Measurements from ENCODE around the gene L3MBTL3.

Gene L3MBTL3

GRCh38 chr6:130185658-130186057, 167.3 kb downstream of the L3MBTL3 start:
- no peak for DNase-seq (ENCODE audit: low spot score)

- DNase-seq (ENCODE audit: low spot score): no peak
Observed at GRCh38 chr6:130187335-130188206, 169.2 kb downstream of the L3MBTL3 start.

GRCh38 chr6:130188207-130188899, 170.0 kb downstream of the L3MBTL3 start:
- no peak for DNase-seq (ENCODE audit: low spot score)

- DNase-seq (ENCODE audit: low spot score): no peak
Observed at GRCh38 chr6:130189531-130190397, 171.4 kb downstream of the L3MBTL3 start.
